Activated T-cell treated with anti-CD3 and anti-CD28 coated beads, Interleukin-2, amount 50 U/mL, for 72 hours (primary cell): ENCODE measurements around the gene PCDHGA8. TPM values are rescaled to one million over a fixed set of nuclear protein-coding genes. Genes with fewer than 3 reads are reported as not detected.
A peak's percentile ranks its signal among the peaks of the same experiment; 100 is the strongest.
"Not testable (repeated sequence)": the region's sequence is repeated elsewhere in the genome, so short reads cannot be mapped to it uniquely, and the experiment has no call there.

Source experiments
- ATAC-seq, 2 donors: fragments of 150-1000 bp; cut with Tn5 transposase; replicated peaks in 1 of 2; 2 replicates each; pipeline ENCODE4 v1.10.0; 2021; ENCODE audit warnings: moderate library complexity in 2 of 2, mild to moderate bottlenecking in 1 of 2
- DNase-seq, 2 donors: peaks; one replicate each; pipeline ENCODE4 v3.0.0; 2021 to 2022; ENCODE audit warnings: mixed read lengths in 1 of 2
- H3K27ac Mint-ChIP-seq: one replicate; pipeline ENCODE4 v1.8.0; 2022; ENCODE audit warnings: mild to moderate bottlenecking, moderate library complexity, mixed read lengths
- H3K27me3 Mint-ChIP-seq: one replicate; pipeline ENCODE4 v1.8.0; 2022; ENCODE audit warnings: low read depth, mixed read lengths
- H3K36me3 Mint-ChIP-seq, 2 donors: one replicate each; pipeline ENCODE4 v1.8.0; 2022; ENCODE audit warnings: mixed read lengths in 2 of 2, mild to moderate bottlenecking in 1 of 2; ENCODE audit not compliant: insufficient read depth in 2 of 2
- H3K4me1 Mint-ChIP-seq: one replicate; pipeline ENCODE4 v1.8.0; 2022; ENCODE audit warnings: low read depth, mixed read lengths
- H3K4me3 Mint-ChIP-seq, 2 donors: one replicate each; pipeline ENCODE4 v1.8.0; 2022; ENCODE audit warnings: mild to moderate bottlenecking in 2 of 2, mixed read lengths in 2 of 2, moderate library complexity in 2 of 2
- H3K9me3 Mint-ChIP-seq, 2 donors: one replicate each; pipeline ENCODE4 v1.8.0; 2022; ENCODE audit warnings: mixed read lengths in 2 of 2
- total RNA-seq, 2 donors: library from RNA; stranded (reverse); gene quantifications; one replicate each; pipeline ENCODE4 v1.2.3, GENCODE V29; 2022

The PCDHGA8 gene
- total RNA-seq, 2 donors from 2014 or later: not detected

DNA sequence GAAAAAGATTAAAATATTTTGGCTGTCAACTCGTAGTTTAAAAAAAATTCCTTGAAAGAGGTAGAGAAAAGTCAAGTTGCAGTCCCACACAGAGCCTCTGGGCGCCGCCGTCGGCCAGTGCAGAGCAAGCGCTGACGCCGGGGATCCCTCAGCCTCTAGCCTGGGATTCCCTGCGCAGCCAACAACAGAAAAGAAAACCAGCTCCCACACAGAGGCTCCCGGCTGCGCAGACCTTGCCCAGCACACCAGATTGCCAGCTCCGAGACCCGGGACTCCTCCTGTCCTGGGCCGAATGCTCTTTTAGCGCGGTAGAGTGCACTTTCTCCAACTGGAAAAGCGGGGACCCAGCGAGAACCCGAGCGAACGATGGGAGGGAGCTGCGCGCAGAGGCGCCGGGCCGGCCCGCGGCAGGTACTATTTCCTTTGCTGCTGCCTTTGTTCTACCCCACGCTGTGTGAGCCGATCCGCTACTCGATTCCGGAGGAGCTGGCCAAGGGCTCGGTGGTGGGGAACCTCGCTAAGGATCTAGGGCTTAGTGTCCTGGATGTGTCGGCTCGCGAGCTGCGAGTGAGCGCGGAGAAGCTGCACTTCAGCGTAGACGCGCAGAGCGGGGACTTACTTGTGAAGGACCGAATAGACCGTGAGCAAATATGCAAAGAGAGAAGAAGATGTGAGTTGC, 25.2 kb downstream of the PCDHGA8 start, which contains the start of gene PCDHGB7:
TSS of gene PCDHGB7 (plus strand) at position 184 of the 679 bp plus-strand sequence. CDS start at position 367, 183 bp downstream.
- DNase-seq: peak; percentile 67 to 71

GRCh38 chr5:141419074-141419880, 26.8 kb downstream of the PCDHGA8 start:
- Mint-ChIP-seq H3K27me3 (peaks cover 86% of the 10 kb centered on the region), H3K4me3 (no peak overlapping the region), H3K9me3 (peaks cover 8 to 14% of the 10 kb centered on the region in 2 donors), H3K27ac (no peak overlapping the region), H3K36me3 (peaks cover 23 to 35% of the 10 kb centered on the region in 2 donors), H3K4me1 (peaks cover 31% of the 10 kb centered on the region)
- ATAC-seq (no peak), DNase-seq (no peak)

More for the DNA sequence above, 25.2 kb downstream of the PCDHGA8 start, which contains the start of gene PCDHGB7:
- H3K27me3 Mint-ChIP-seq: peaks cover 90% of the 10 kb centered on the region
- peaks cover 17 to 43% of the 10 kb centered on the region in 2 donors for H3K36me3 Mint-ChIP-seq
- ATAC-seq: peak; percentile 77 to 79
- peaks cover 46% of the 10 kb centered on the region for H3K4me1 Mint-ChIP-seq
- H3K9me3 Mint-ChIP-seq: not testable (repeated sequence)
- H3K4me3 Mint-ChIP-seq: peak within 1 kb of the TSS; percentile 77 to 86
- peak within 1 kb of the TSS; percentile 77 for H3K27ac Mint-ChIP-seq

GRCh38 chr5:141420855-141421488, 28.5 kb downstream of the PCDHGA8 start, which contains the start of gene PCDHGA11:
Gene PCDHGA11 (plus strand): TSS chr5:141421051. CDS start chr5:141421228, 177 bp downstream.
- H3K4me3 Mint-ChIP-seq: peak within 1 kb of the TSS; percentile 85 to 87
- H3K27ac Mint-ChIP-seq: peak within 1 kb of the TSS; percentile 80
- ATAC-seq (peak; percentile 48 to 49), DNase-seq (peak; percentile 56 to 58)
- H3K4me1 Mint-ChIP-seq: peaks cover 20% of the 10 kb centered on the region
- H3K36me3 Mint-ChIP-seq: peaks cover 19 to 34% of the 10 kb centered on the region in 2 donors
- H3K9me3 Mint-ChIP-seq: peaks cover 5 to 12% of the 10 kb centered on the region in 2 donors
- peaks cover 85% of the 10 kb centered on the region for H3K27me3 Mint-ChIP-seq

DNA sequence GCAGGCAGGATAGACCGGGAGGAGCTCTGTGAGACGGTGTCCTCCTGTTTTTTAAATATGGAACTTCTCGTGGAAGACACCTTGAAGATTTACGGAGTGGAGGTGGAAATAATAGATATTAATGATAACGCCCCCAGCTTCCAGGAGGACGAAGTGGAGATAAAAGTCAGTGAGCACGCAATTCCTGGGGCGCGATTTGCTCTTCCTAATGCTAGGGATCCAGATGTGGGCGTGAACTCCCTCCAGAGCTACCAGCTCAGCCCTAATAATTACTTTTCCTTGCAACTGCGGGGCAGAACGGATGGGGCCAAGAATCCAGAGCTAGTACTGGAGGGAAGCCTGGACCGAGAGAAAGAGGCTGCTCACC, 29.0 kb downstream of the PCDHGA8 start:
- Mint-ChIP-seq H3K4me3 (peak overlapping the region; percentile 85 to 87), H3K27me3 (peaks cover 88% of the 10 kb centered on the region), H3K9me3 (peaks cover 5 to 12% of the 10 kb centered on the region in 2 donors), H3K36me3 (peaks cover 19 to 34% of the 10 kb centered on the region in 2 donors), H3K27ac (peak overlapping the region; percentile 38), H3K4me1 (peaks cover 20% of the 10 kb centered on the region)
- ATAC-seq (no peak), DNase-seq (no peak)

DNA sequence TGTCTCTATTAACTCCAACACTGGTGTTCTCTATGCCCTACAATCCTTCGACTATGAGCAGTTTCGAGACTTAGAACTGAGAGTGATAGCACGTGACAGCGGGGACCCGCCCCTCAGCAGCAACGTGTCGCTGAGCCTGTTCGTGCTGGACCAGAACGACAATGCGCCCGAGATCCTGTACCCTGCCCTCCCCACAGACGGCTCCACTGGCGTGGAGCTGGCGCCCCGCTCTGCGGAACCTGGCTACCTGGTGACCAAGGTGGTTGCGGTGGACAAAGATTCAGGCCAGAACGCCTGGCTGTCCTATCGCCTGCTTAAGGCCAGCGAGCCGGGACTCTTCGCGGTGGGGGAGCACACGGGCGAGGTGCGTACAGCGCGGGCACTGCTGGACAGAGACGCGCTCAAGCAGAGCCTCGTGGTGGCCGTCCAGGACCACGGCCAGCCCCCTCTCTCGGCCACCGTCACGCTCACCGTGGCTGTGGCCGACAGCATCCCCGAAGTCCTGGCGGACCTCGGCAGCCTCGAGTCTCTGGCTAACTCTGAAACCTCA, 30.4 kb downstream of the PCDHGA8 start:
- Mint-ChIP-seq H3K36me3 (peaks cover 18 to 34% of the 10 kb centered on the region in 2 donors), H3K27ac (no peak overlapping the region), H3K27me3 (peaks cover 87% of the 10 kb centered on the region), H3K4me1 (peaks cover 18% of the 10 kb centered on the region), H3K4me3 (no peak overlapping the region), H3K9me3 (peaks cover 5 to 12% of the 10 kb centered on the region in 2 donors)
- no peak for ATAC-seq
- no peak for DNase-seq

GRCh38 chr5:141427783-141428426, 35.5 kb downstream of the PCDHGA8 start:
- no peak for DNase-seq
- Mint-ChIP-seq H3K4me3 (no peak overlapping the region), H3K4me1 (peaks cover 21% of the 10 kb centered on the region), H3K36me3 (peaks cover 16 to 22% of the 10 kb centered on the region in 2 donors), H3K27ac (no peak overlapping the region), H3K27me3 (peaks cover 75% of the 10 kb centered on the region), H3K9me3 (peaks cover 10 to 13% of the 10 kb centered on the region in 2 donors)
- ATAC-seq: no peak

GRCh38 chr5:141430332-141431113, 38.1 kb downstream of the PCDHGA8 start, which contains the start of gene PCDHGA12:
Gene PCDHGA12 (plus strand): TSS chr5:141430507. CDS start chr5:141430760, 253 bp downstream.
- peaks cover 13 to 23% of the 10 kb centered on the region in 2 donors for H3K36me3 Mint-ChIP-seq
- peak within 1 kb of the TSS; percentile 77 for H3K27ac Mint-ChIP-seq
- ATAC-seq: peak; percentile 53 to 78

DNA sequence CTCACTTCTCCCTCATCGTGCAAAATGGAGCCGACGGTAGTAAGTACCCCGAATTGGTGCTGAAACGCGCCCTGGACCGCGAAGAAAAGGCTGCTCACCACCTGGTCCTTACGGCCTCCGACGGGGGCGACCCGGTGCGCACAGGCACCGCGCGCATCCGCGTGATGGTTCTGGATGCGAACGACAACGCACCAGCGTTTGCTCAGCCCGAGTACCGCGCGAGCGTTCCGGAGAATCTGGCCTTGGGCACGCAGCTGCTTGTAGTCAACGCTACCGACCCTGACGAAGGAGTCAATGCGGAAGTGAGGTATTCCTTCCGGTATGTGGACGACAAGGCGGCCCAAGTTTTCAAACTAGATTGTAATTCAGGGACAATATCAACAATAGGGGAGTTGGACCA, 38.9 kb downstream of the PCDHGA8 start:
- ATAC-seq (peak in 1 of 2 donors; percentile 37), DNase-seq (peak in 1 of 2 donors; percentile 31)
- Mint-ChIP-seq H3K9me3 (peaks cover 9 to 10% of the 10 kb centered on the region in 2 donors), H3K4me1 (peaks cover 21% of the 10 kb centered on the region), H3K27ac (no peak overlapping the region), H3K27me3 (peaks cover 63% of the 10 kb centered on the region), H3K36me3 (peaks cover 13 to 23% of the 10 kb centered on the region in 2 donors), H3K4me3 (peak overlapping the region; percentile 84 to 87)

More at GRCh38 chr5:141430332-141431113, 38.1 kb downstream of the PCDHGA8 start, which contains the start of gene PCDHGA12:
- peaks cover 21% of the 10 kb centered on the region for H3K4me1 Mint-ChIP-seq
- peak in 1 of 2 donors; percentile 55 for DNase-seq
- H3K9me3 Mint-ChIP-seq: peaks cover 9 to 10% of the 10 kb centered on the region in 2 donors
- H3K27me3 Mint-ChIP-seq: peaks cover 68% of the 10 kb centered on the region
- H3K4me3 Mint-ChIP-seq: peak within 1 kb of the TSS; percentile 84 to 87

DNA sequence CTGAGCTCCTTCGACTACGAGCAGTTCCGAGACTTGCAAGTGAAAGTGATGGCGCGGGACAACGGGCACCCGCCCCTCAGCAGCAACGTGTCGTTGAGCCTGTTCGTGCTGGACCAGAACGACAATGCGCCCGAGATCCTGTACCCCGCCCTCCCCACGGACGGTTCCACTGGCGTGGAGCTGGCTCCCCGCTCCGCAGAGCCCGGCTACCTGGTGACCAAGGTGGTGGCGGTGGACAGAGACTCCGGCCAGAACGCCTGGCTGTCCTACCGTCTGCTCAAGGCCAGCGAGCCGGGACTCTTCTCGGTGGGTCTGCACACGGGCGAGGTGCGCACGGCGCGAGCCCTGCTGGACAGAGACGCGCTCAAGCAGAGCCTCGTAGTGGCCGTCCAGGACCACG, 39.9 kb downstream of the PCDHGA8 start:
- peaks cover 13 to 23% of the 10 kb centered on the region in 2 donors for H3K36me3 Mint-ChIP-seq
- not testable (repeated sequence) for ATAC-seq, H3K27ac Mint-ChIP-seq, DNase-seq, H3K9me3 Mint-ChIP-seq, H3K4me3 Mint-ChIP-seq
- peaks cover 59% of the 10 kb centered on the region for H3K27me3 Mint-ChIP-seq
- peaks cover 21% of the 10 kb centered on the region for H3K4me1 Mint-ChIP-seq

- ATAC-seq, H3K9me3 Mint-ChIP-seq: not testable (repeated sequence)
- H3K27me3 Mint-ChIP-seq: peaks cover 58% of the 10 kb centered on the region
Measured at GRCh38 chr5:141432726-141433125, 40.3 kb downstream of the PCDHGA8 start.

DNA sequence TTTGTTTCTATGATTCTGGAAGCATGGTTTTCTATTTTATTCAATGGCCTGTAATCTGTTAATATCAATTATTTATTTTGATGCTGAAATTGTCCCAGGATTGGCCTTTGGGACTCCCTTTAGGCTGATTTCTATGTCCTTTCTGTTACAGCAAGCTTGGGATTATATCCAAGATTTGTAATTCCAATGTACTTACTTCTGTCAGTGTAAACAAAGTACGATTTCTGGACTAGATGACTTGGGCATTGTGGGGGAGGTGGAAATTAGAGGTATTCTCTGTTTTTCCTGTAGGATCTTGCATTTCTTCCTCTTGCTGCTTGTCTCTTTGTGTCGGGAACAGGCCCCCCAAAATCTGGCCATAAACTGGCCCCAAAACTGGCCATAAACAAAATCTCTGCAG, 41.6 kb downstream of the PCDHGA8 start:
- Mint-ChIP-seq H3K9me3 (peaks cover 6 to 10% of the 10 kb centered on the region in 2 donors), H3K4me1 (peaks cover 21% of the 10 kb centered on the region), H3K27ac (no peak overlapping the region), H3K4me3 (no peak overlapping the region), H3K36me3 (peaks cover 13 to 20% of the 10 kb centered on the region in 2 donors), H3K27me3 (peaks cover 48% of the 10 kb centered on the region)
- no peak for ATAC-seq
- no peak for DNase-seq

More at GRCh38 chr5:141432726-141433125, 40.3 kb downstream of the PCDHGA8 start:
- H3K36me3 Mint-ChIP-seq: peaks cover 13 to 23% of the 10 kb centered on the region in 2 donors
- not testable (repeated sequence) for H3K4me3 Mint-ChIP-seq, DNase-seq, H3K27ac Mint-ChIP-seq
- H3K4me1 Mint-ChIP-seq: peaks cover 21% of the 10 kb centered on the region
